ENCODE results near the gene SOX10.
"Not testable (repeated sequence)": the region's sequence is repeated elsewhere in the genome, so short reads cannot be mapped to it uniquely, and the experiment has no call there.

SOX10 gene

DNA sequence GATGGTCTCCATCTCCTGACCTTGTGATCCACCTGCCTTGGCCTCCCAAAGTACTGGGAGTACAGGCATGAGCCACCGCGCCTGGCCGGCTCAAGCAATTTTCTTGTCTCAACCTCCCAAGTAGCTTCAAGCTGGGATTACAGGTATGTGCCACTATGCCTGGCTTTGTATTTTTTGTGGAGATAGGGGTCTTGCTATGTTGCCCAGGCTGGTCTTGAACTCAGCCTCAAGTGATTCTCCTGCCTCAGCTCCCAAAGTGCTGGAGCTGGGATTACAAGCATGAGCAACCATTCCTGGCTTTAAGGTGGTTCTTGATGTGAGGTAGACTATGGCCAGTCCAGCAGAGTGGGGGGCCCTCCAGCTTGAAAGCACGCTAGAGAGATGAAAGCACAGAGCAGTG is 23.3 kb downstream of the SOX10 start:
- no peak for DNase-seq (ENCODE audit: low read depth)

GRCh38 chr22:37959231-37959825 is 25.0 kb downstream of the SOX10 start:
- DNase-seq (ENCODE audit: low read depth): no peak

DNA sequence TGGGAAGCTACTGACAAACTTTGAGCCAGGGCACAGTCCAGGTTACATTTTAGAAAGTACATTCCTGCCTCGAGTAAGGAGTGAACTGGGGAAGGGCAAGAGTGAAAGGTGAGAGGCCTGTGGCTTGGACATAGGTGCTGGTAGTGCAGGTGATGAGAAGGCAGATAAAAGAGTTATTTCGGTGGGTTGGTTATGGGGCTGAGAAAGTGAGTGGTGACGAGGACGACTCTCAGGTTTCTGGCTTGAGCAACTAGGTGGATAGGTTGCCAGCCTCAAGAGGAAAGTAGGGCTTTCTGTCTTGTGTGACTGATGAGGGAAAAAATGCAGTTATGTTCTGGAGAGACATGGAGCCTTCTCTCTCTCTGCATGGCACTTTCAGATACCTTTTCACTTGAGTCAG is 27.1 kb downstream of the SOX10 start:
- DNase-seq (ENCODE audit: low read depth): no peak

DNA sequence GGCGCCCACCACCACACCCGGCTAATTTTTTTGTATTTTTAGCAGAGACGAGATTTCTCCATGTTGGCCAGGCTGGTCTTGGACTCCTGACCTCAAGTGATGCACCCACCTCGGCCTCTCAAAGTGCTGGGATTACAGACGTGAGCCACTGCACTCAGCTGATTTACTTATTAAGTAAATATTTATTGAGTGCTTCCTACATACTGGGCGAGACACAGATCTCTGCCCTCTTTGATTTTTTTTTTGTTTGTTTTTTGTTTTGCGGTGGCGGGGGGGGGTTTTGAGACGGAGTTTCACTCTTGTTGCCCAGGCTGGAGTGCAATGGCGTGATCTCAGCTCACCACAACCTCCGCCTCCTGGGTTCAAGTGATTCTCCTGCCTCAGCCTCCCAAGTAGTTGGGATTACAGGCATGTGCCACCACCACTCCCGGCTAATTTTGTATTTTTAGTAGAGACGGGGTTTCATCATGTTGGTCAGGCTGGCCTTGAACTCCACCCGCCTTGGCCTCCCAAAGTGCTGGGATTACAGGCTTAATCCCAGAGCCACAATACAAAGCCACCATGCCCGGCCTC is 28.4 kb downstream of the SOX10 start:
- DNase-seq (ENCODE audit: low read depth): not testable (repeated sequence)

GRCh38 chr22:37954686-37955085 is 29.7 kb downstream of the SOX10 start:
- DNase-seq (ENCODE audit: low read depth): no peak

GRCh38 chr22:37953437-37954179 is 30.7 kb downstream of the SOX10 start, which contains the start of the genes C22orf23 and POLR2F:
TSS of gene C22orf23 (minus strand) at chr22:37953601. CDS start at chr22:37953149, 452 bp downstream.
TSS of gene POLR2F (plus strand) at chr22:37953699. CDS start at chr22:37953788, 89 bp downstream.
- peak; percentile 86 for DNase-seq (ENCODE audit: low read depth)

GRCh38 chr22:37953062-37953436 is 31.3 kb downstream of the SOX10 start:
- DNase-seq (ENCODE audit: low read depth): no peak

DNA sequence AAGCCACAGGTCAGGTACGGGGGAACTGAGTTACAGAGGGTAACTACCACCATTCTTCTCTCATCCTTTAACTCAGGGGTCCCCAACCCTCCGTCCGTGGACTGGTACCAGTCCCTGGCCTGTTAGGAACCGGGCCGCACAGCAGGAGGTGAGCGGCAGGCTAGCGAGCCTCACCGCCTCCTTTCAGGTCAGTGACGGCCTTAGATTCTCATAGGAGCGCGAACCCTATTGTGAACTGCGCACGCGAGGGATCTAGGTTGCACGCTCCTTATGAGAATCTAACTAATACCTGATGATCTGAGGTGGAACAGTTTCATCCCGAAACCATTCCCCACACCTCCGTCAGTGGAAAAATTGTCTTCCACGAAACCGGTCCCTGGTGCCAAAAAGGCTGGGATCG is 31.7 kb downstream of the SOX10 start:
- not testable (repeated sequence) for DNase-seq (ENCODE audit: low read depth)

DNA sequence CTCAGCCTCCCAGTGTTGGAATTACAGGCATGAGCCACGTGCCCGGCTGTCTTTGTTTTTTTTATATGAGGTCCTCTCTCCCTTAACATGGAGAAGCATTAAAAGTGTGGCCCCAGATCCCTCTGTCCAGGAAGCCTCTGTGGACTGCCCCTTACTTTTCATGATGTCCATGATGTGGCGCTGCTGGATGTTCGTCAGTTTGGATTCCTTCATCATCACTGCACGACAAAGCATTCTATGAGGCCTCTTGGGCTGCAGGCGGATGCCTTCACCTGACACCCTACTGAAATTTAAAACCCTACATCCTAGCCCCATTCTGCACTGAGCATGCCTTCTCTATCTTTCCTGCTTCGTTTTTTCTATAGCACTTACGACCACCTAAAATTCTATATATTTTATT is 33.0 kb downstream of the SOX10 start:
- peak; percentile 18 for DNase-seq (ENCODE audit: low read depth)

- not testable (repeated sequence) for DNase-seq (ENCODE audit: low read depth)
Measured at GRCh38 chr22:37947142-37947795, 37.1 kb downstream of the SOX10 start.

- DNase-seq (ENCODE audit: low read depth): not testable (repeated sequence)
Measured at GRCh38 chr22:37944423-37944822, 39.9 kb downstream of the SOX10 start.

DNA sequence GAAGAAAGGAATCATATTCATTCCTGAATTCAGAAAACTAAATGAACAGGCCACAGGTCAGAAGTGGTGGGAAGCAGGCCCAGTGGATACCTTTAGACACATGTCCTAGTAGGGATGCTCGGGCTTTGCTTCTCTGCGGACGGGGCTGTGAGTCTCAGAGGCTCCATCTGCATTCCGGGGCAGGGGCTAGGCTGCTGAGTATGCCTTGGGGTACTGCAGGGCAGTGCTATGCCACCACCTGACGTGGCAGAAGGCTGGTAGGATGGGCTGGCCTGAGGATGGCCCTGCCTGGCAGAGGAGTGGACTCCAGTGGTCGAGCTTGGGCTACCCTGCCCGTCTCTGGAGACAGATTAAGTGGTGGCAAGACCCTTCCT is 40.5 kb downstream of the SOX10 start:
- DNase-seq (ENCODE audit: low read depth): no peak

DNA sequence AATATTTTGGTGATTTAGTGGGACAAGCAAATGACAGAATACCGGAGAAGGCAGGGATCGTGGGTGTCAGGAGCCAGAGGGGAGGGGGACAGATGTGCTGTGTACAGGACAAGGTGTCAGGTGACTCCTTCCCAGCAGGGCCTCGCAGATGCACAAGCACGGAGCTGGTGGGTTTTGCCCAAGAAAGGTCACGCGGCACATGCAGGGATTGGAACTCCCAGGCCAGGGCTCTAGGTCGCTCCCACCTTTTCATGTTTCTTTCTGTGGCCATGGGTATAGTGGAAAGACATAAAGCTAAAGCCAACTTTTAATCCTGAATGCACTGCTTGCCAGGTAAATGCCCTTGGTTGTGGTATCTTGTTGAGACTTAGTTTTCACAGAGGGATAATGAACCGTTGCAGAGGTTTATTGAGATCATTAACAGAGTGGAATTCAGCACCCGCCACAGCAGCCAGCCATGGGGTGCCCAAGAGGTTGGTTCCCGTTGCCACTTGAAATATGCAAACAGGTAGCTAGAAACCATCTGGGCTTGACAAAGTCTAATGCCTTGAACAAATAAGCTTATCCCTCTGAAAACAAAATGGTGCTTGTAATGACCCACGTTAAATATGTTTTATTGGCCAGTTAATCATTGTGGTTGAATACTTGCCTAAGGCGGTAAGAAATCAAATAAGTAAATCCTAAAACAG is 41.1 kb downstream of the SOX10 start:
- no peak for DNase-seq (ENCODE audit: low read depth)

DNA sequence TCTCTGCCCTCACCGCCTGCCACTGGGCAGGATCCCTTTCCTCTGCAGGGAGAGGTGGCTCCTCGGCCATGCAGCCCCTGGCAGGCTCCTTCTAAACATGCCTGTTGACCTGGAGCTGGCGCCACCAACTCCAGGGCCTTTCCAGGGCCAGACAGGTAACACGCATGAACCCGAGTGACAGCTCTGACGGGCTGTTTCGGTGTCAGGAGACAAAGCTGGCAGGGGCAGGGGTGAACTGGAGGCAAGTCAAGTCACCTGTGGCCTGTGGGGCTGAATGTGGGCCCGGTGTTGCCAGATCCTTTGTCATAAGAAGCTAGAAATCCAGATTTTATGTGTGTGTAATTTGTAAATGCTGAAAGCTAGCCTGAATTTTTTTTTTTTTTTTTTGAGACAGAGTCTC is 42.2 kb downstream of the SOX10 start:
- DNase-seq (ENCODE audit: low read depth): no peak

DNA sequence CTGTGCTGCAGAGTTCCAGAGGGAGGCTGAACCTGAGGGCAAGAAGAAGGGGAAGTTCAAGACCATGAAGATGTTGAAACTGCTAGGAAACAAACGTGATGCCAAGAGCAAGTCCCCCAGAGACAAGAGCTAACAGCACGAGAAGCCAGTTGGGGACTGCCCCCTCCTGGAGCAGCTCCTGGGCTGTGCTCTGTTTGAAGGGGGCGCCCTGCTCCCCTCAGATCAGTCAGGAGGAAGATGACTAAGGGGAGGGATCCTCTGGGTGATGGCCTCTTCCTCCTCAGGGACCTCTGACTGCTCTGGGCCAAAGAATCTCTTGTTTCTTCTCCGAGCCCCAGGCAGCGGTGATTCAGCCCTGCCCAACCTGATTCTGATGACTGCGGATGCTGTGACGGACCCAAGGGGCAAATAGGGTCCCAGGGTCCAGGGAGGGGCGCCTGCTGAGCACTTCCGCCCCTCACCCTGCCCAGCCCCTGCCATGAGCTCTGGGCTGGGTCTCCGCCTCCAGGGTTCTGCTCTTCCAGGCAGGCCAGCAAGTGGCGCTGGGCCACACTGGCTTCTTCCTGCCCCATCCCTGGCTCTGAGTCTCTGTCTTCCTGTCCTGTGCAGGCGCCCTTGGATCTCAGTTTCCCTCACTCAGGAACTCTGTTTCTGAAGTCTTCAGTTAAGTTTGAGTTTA is 43.5 kb downstream of the SOX10 start:
- no peak for DNase-seq (ENCODE audit: low read depth)

DNA sequence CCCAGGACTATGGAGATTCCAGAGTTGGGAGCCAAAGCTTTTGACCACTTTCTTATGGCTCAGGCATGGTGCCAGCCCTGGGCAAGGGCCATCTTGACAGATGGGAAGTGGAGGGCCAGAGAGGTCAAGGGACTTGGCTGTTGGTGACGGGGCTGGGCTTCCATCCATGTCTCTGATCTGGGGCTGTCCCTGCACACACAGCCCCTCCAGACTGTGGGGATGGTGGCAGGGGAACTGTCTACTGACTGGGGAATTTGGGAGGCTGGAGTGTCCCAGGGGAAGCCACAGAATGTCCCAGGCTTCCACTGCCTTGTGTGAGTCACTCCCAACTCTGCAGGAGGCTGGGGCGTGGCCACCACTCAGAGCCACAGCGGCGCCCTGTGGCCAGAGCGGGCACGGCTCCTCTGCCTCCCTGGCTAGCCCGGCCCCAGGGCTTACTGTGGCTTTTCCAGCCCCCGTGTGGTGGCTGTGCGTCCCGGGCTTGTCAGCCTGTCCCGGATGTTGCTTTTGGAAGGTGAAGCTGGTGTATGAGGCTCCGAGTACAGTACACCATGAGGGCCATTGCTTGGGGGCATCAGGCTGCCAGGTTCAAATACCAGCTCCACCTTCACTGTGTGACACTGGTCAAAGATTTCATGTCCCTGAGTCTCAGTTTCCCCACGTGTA is 50.5 kb downstream of the SOX10 start:
- DNase-seq (ENCODE audit: low read depth): peak; percentile 74

GRCh38 chr22:37932821-37933578 is 51.4 kb downstream of the SOX10 start:
- no peak for DNase-seq (ENCODE audit: low read depth)

DNA sequence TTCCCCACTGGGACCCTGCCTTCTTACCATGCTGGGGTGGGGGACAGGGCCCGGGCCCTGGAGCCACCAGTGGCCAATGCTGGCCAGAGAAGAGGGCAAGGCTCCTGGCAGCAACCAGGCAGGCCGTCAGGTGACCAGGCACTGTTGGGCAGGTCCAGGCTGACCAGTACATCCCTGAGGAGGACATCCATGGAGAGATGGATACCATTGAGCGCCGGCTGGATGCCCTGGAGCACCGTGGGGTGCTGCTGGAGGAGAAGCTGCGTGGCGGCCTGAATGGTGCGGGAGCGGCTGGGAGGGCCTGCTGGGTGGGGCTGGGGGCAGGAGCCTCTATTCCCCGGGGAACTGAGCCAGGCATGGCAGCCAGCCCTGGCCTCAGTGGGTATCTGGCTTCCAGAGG is 52.0 kb downstream of the SOX10 start:
- DNase-seq (ENCODE audit: low read depth): no peak

DNA sequence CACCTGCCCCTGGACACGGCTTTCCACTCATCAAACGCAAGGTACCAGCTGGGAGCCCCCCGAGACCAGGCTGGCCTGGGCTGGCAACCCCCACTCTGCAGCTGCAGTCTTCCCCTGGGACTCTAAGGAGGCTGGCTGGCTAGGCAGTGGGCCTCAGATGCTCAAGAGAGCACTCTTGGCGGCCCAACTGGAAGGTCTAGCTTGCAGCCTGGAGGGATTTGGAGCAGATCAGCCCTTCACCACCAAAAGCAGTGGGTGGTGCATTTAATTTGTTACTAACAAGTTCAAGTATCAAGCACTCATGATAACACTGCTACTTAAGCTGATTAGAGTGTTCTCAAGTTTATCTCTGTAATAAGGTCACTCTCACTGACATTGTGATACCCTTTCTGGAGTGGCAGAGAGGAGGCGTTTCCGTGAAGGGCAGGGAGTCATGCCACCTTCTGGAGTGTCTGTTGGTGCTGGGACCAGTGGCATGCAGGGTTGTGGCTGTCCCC is 52.4 kb downstream of the SOX10 start:
- DNase-seq (ENCODE audit: low read depth): no peak

DNA sequence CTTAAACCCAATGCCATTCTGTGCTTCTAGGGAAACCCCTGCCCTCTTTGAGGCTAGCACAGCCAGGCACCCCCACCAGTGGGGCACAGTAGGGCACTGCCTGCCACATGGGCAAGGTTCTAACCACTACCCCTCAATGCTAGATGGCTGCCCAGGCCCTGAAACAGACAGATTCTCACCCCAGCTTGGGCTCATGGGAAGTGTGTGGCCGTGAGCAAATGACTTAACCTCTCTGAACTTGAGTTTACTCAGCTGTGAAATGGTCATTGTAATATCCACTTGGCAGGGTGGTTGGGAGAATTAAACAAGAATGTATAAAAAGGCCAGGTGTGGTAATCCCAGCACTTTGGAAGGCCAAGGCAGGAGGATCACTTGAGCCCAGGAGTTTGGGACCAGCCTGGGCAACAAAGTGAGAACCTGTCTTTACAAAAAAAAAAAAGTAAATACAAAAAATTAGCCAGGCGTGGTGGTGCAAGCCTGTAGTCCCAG is 53.4 kb downstream of the SOX10 start:
- DNase-seq (ENCODE audit: low read depth): no peak
